GM12878 (cell line): ENCODE results near the gene FCRLB. TPM values are rescaled to one million over a fixed set of nuclear protein-coding genes. Genes with fewer than 3 reads are reported as not detected.
A peak's percentile ranks its signal among the peaks of the same experiment; 100 is the strongest.

Experiments
- ASH2L ChIP-seq: fragments of 300-600, 200-600 bp; sonication (generic); IDR thresholded peaks from 2 replicates; pipeline ENCODE4 v1.6.1; 2017; ENCODE audit warnings: low read depth, mild to moderate bottlenecking, borderline replicate concordance
- CEBPB ChIP-seq, 2 experiments: fragments of 150-350 bp in 1 of 2; IDR thresholded peaks; 2 replicates each; pipeline ENCODE4 v1.6.1; 2012 to 2014; ENCODE audit warnings: low read depth in 2 of 2, low read length in 2 of 2, borderline replicate concordance in 1 of 2, inconsistent platforms in 1 of 2
- CTCF ChIP-seq, 3 experiments: IDR thresholded peaks in 2 of 3; conservative IDR thresholded peaks in 1 of 3; 2 replicates each; pipeline ENCODE4 v1.5.1; 2011; ENCODE audit warnings: low read depth in 3 of 3, low read length in 3 of 3, mild to moderate bottlenecking in 3 of 3, control low read depth in 2 of 3, moderate library complexity in 2 of 3, inconsistent platforms in 1 of 3, mixed read lengths in 1 of 3; ENCODE audit not compliant: control insufficient read depth in 2 of 3, insufficient read depth in 1 of 3; ENCODE audit errors: extremely low read depth in 1 of 3
- DPF2 ChIP-seq: fragments of 450-650 bp; IDR thresholded peaks from 2 replicates; pipeline ENCODE4 v1.6.1; 2017; ENCODE audit warnings: mild to moderate bottlenecking
- EGR1 ChIP-seq, 2 experiments: IDR thresholded peaks; 1 replicate in 1 of 2; 2 replicates in 1 of 2; pipeline ENCODE4 v1.6.1; 2011 to 2012; ENCODE audit warnings: low read depth in 2 of 2, low read length in 2 of 2, borderline replicate concordance in 1 of 2, mild to moderate bottlenecking in 1 of 2, moderate library complexity in 1 of 2
- FOXM1 ChIP-seq: IDR thresholded peaks from 2 replicates; pipeline ENCODE4 v1.6.1; 2012; ENCODE audit warnings: low read depth, mild to moderate bottlenecking, inconsistent platforms, low read length, moderate library complexity
- HDAC2 ChIP-seq: fragments of 200-600 bp; sonication (generic); IDR thresholded peaks from 2 replicates; pipeline ENCODE4 v1.6.1; 2017
- MAX ChIP-seq: IDR thresholded peaks from 2 replicates; pipeline ENCODE4 v1.6.1; 2012; ENCODE audit warnings: low read depth, low read length, improper control_type of control experiment
- MTA2 ChIP-seq: fragments of 450-650 bp; IDR thresholded peaks from 2 replicates; pipeline ENCODE4 v1.6.1; 2016; ENCODE audit warnings: low read depth, mild to moderate bottlenecking, moderate library complexity
- NFYA ChIP-seq: IDR thresholded peaks from 2 replicates; pipeline ENCODE4 v1.6.1; 2011; ENCODE audit warnings: low read depth, mild to moderate bottlenecking, low read length, improper control_type of control experiment, borderline replicate concordance
- NKRF ChIP-seq: fragments of 450-650 bp; conservative IDR thresholded peaks from 2 replicates; pipeline ENCODE4 v1.6.1; 2017; ENCODE audit warnings: mild to moderate bottlenecking, moderate library complexity
- NR2F1 ChIP-seq: fragments of 450-650 bp; conservative IDR thresholded peaks from 2 replicates; pipeline ENCODE4 v1.6.1; 2017; ENCODE audit warnings: mild to moderate bottlenecking
- RAD21 ChIP-seq: IDR thresholded peaks from 2 replicates; pipeline ENCODE4 v1.6.1; 2011; ENCODE audit warnings: mild to moderate bottlenecking, low read depth, low read length, moderate library complexity; ENCODE audit not compliant: insufficient read depth
- RFX5 ChIP-seq: IDR thresholded peaks from 2 replicates; pipeline ENCODE4 v1.6.1; 2011; ENCODE audit warnings: low read depth, low read length, improper control_type of control experiment
- SRF ChIP-seq, 2 experiments: IDR thresholded peaks; 2 replicates each; pipeline ENCODE4 v1.6.1; 2011; ENCODE audit warnings: low read depth in 2 of 2, low read length in 2 of 2, mild to moderate bottlenecking in 1 of 2, moderate library complexity in 1 of 2
- SUPT20H ChIP-seq: IDR thresholded peaks from 2 replicates; pipeline ENCODE4 v1.6.1; 2011; ENCODE audit warnings: low read depth, mild to moderate bottlenecking, low read length, moderate library complexity, borderline replicate concordance; ENCODE audit not compliant: control insufficient read depth
- ZBED1 ChIP-seq: IDR thresholded peaks from 2 replicates; pipeline ENCODE4 v1.6.1; 2016; ENCODE audit warnings: borderline replicate concordance
- ZSCAN29 ChIP-seq: fragments of 450-650 bp; IDR thresholded peaks from 2 replicates; pipeline ENCODE4 v1.6.1; 2017; ENCODE audit warnings: mild to moderate bottlenecking, moderate library complexity
- polyA plus RNA-seq, 11 experiments: library from polyadenylated mRNA; depleted of rRNA in 4 of 11; unstranded in 6 of 11; stranded (reverse) in 5 of 11; fragments of >200 nt; fragmentation: Nextera tagmentation in 4 of 11; fragmentation: Illumina TruSeq in 1 of 11; extraction: Ambion mirVana in 4 of 11; extraction: Trizol in 1 of 11; gene quantifications; 1 replicate in 1 of 11; 2 replicates in 10 of 11; pipeline versions ENCODE4 v1.2.1 to v1.2.3, GENCODE V29; 2011 to 2016; ENCODE audit warnings: inconsistent platforms in 2 of 11, missing spikeins in 2 of 11, low read depth in 1 of 11
- total RNA-seq, 4 experiments: library from RNA; depleted of rRNA in 3 of 4; stranded (reverse); fragments of >200 nt in 3 of 4; fragmentation: Illumina TruSeq in 1 of 4; extraction: Trizol in 1 of 4; gene quantifications; 2 replicates each; pipeline versions ENCODE4 v1.2.1 to v1.2.3, GENCODE V29; 2013 to 2021
- TF ChIP-seq, protein P1 (sequence below): IDR thresholded peaks from 2 replicates; pipeline ENCODE4 v1.6.1; 2011; ENCODE audit warnings: borderline replicate concordance, low read depth, mild to moderate bottlenecking, moderate library complexity, mixed read lengths, low read length; ENCODE audit not compliant: insufficient read depth; ENCODE audit errors: extremely low read length
- TF ChIP-seq, protein P2 (sequence below): fragments of 450-650 bp; formaldehyde crosslinking; IDR thresholded peaks from 2 replicates; pipeline ENCODE4 v1.5.0; 2022; ENCODE audit warnings: mild to moderate bottlenecking, missing genetic modification characterization

FCRLB gene
- total and polyA plus RNA-seq, 10 of the 15 experiments (the other 5 are each of a cell fraction or from before 2014, with no cell fraction given) = 0.55 to 11.7 (median 5.6) TPM

DNA sequence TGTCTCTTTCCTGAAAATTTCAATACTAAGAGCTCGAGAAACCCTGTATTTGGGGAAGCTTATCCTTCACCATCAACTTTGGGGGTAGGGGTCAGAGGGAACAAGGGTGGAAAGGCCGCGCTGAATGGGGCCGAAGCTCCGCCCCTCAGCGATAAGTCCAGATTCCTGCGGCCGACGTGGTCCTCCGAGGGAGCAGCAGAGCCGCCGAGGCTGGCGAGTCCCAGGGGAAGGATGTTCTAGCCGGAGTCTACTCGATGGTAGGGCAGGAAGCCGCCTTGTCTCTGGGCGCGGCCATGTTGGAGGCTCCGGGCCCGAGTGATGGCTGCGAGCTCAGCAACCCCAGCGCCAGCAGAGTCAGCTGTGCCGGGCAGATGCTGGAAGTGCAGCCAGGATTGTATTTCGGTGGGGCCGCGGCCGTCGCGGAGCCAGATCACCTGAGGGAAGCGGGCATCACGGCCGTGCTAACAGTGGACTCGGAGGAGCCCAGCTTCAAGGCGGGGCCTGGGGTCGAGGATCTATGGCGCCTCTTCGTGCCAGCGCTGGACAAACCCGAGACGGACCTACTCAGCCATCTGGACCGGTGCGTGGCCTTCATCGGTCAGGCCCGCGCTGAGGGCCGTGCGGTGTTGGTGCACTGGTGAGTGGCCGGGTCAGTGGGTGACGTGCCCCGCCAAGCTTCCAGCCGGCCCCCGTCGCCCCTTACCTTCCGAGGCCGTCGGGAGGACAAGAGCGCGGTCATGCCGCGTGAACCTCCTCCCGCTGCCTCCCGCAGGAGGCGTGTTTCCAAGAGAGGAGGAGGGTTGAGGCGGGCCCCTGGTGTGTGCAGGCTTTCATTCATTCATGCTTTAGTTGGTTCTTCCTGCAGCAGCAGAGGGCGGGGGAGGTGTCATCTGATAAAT lies 28.4 kb downstream of the FCRLB start, which contains the start of gene DUSP12 (continued):
- TF ChIP-seq NKRF = peak; percentile 87
- no peak for TF ChIP-seq RFX5
- no peak for TF ChIP-seq CEBPB (IDR thresholded peaks at IDR 0.05; ENCODE audit: borderline replicate concordance in 1 of 2, low read depth in 2 of 2, low read length in 2 of 2)
- no peak for TF ChIP-seq NFYA
- no peak for TF ChIP-seq FOXM1
- 0 out of 2 replicates have a peak, but pooled peaks have one; percentile 46 for TF ChIP-seq DPF2
- TF ChIP-seq MAX = peak; percentile 30
- TF ChIP-seq HDAC2 = no peak
- no peak for TF ChIP-seq ZSCAN29
- TF ChIP-seq, protein P1, sequence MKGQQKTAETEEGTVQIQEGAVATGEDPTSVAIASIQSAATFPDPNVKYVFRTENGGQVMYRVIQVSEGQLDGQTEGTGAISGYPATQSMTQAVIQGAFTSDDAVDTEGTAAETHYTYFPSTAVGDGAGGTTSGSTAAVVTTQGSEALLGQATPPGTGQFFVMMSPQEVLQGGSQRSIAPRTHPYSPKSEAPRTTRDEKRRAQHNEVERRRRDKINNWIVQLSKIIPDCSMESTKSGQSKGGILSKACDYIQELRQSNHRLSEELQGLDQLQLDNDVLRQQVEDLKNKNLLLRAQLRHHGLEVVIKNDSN = no peak
- peak in 1 of 2 experiments; percentile 61; a peak in 1 of 4 replicates for TF ChIP-seq SRF (IDR thresholded peaks at IDR 0.05; ENCODE audit: low read depth in 2 of 2, low read length in 2 of 2)
- TF ChIP-seq NR2F1 = peak; percentile 44; the same call in 1 of the 2 replicates
- TF ChIP-seq RAD21 = no peak
- TF ChIP-seq MTA2 = no peak; the same call in 1 of the 2 replicates
- TF ChIP-seq ZBED1 = no peak
- peak; percentile 95; the same call in 1 of the 2 replicates for TF ChIP-seq ASH2L
- TF ChIP-seq EGR1 (IDR thresholded peaks at IDR 0.05; ENCODE audit: borderline replicate concordance in 1 of 2, low read depth in 2 of 2, low read length in 2 of 2) = peak in 1 of 2 experiments; percentile 62; a peak in 2 of 3 replicates
- TF ChIP-seq CTCF (IDR thresholded peaks at IDR 0.05 in 2 of 3, conservative IDR thresholded peaks at IDR 0.05 in 1 of 3; ENCODE audit: control insufficient read depth in 2 of 3, extremely low read depth in 1 of 3, insufficient read depth in 1 of 3, low read depth in 3 of 3, low read length in 3 of 3) = peak; percentile 26 to 70 (median 33); a peak in 4 of 6 replicates
- TF ChIP-seq, protein P2, sequence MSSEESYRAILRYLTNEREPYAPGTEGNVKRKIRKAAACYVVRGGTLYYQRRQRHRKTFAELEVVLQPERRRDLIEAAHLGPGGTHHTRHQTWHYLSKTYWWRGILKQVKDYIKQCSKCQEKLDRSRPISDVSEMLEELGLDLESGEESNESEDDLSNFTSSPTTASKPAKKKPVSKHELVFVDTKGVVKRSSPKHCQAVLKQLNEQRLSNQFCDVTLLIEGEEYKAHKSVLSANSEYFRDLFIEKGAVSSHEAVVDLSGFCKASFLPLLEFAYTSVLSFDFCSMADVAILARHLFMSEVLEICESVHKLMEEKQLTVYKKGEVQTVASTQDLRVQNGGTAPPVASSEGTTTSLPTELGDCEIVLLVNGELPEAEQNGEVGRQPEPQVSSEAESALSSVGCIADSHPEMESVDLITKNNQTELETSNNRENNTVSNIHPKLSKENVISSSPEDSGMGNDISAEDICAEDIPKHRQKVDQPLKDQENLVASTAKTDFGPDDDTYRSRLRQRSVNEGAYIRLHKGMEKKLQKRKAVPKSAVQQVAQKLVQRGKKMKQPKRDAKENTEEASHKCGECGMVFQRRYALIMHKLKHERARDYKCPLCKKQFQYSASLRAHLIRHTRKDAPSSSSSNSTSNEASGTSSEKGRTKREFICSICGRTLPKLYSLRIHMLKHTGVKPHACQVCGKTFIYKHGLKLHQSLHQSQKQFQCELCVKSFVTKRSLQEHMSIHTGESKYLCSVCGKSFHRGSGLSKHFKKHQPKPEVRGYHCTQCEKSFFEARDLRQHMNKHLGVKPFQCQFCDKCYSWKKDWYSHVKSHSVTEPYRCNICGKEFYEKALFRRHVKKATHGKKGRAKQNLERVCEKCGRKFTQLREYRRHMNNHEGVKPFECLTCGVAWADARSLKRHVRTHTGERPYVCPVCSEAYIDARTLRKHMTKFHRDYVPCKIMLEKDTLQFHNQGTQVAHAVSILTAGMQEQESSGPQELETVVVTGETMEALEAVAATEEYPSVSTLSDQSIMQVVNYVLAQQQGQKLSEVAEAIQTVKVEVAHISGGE (CRISPR knock-in tag) = no peak
- TF ChIP-seq SUPT20H = no peak
